T-helper 2 cell (primary cell): ENCODE data around the gene SPINK8.
"Not testable (repeated sequence)": the region's sequence is repeated elsewhere in the genome, so short reads cannot be mapped to it uniquely, and the experiment has no call there.

ENCODE experiments used
- DNase-seq, 5 experiments: peaks; one replicate each; pipeline versions ENCODE4 v3.0.0 to v3.0.0-alpha.2; 2012 to 2022
- total RNA-seq, 2 donors: gene quantifications; one replicate each; lab custom pipeline; 2026; lab: John Stamatoyannopoulos, UW

SPINK8 gene
- total RNA-seq: 0 reads per million in 2 donors

DNA sequence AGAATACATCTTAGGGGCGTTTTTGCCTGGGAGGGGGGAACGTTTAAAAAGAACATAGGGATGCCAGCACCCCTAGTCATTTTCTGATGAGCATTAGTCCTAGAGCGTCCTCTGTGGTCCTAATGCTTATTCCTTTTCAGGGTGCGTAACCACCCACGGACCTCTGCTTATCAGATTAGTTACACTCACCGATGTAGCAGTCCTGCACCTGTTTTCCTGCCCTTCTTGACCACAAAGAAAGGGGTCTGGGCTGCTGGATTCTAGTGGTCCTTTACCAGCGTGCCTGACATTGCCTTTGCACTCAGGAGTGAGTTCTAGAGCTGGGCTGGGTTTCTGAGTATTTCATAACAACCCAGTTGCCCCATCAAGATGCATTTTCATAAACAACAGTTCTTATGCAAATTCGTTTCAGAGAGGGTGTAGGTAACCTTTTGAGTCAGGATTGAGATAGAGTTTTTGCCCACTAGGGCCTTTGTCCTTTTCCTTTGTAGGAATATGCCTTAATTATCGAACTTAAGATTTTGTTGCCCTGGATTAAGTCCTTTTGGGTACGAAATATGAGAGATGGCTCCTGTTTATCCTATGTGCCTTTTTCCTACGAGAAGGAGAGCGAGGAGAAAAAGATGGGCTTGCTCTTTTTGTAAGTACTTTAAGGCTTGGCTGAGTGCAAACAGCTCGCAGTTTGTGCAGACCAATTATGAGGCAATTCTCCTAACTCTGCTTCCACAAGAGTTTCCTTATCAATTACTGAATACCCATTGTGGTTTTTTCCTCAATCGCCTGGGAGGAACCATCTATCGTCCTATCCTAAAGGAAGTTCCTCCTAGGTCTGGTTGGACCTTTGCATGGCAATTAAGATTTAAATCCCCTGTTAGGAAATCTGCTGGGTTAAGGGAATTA is at the start of gene SPINK8:
Gene SPINK8 (minus strand): TSS at position 316 of the 900 bp plus-strand sequence. CDS start 5,320 bp downstream, outside the sequence.
- DNase-seq: not testable (repeated sequence)

GRCh38 chr3:48372862-48373435 is 39.5 kb upstream of the SPINK8 start:
- no peak for DNase-seq

GRCh38 chr3:48372377-48372770 is 38.9 kb upstream of the SPINK8 start:
- no peak for DNase-seq

DNA sequence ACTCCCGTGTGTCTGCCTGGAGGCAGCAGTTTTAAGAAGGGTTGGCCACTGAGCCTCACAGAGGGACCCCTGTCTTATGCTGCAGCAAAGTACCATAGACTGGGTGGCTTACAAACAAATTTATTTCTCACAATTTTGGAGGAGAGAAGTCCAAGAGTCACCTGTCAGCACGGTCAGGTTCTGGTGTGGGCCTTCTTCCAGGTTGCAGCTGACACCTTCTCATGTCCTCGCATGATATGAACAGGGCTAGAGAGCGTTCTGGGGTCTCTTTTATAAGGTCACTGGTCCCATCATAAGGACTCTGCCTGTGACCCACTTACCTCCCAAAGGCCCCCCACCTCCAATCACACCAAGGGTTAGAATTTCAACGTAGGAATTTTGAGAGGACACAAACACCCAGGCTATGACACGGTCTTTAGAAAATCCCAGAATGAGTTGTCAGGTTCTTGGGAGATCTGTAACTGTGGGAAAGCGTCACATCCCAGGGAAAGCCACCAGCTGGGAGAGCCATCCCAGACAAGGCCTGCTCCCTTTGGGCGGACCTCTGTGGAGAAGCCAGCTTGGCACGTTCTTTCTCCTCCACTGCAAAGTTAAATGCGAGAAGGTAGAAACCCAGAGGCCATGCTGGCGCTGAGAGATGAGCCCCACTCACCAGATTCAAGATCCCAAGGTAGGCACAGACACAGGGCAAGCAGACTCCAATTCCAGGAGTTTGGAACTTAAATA is 38.4 kb upstream of the SPINK8 start, which contains the start of gene FBXW12:
Gene FBXW12 (plus strand): TSS at position 569 of the 726 bp plus-strand sequence. CDS start 549 bp downstream, outside the sequence.
- DNase-seq: no peak

GRCh38 chr3:48370333-48370713 is 36.9 kb upstream of the SPINK8 start:
- no peak for DNase-seq

DNA sequence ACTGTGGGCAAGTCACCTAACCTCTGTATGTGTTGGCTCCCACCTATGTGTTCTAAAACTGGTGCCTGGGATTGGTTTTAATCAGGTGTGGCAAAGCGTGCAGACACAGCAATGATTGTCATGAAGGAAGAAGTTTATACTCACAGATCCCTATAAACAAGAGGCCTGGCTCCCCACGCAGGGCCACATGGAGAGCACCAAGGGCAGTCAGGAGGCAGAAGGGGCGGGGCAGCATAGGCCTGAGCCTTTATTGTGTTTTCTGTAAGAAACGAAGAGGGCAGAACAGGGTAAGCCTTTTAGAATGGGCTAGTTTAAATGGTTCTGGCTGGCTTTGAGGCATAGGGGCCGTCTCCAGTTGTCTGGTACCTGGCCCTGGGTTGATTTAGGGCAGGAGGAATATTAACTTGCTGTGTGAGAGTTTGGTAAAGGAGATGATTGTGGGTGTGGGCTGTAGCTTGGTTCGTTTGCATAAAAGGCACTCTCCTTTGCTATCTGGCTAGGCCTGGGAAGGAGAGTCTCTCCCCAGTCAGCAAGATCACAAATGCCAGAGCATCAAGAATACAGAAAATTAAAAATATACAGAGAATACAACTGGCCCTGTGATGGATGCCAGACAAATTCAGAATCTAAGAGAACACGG is 36.4 kb upstream of the SPINK8 start:
- DNase-seq: no peak

DNA sequence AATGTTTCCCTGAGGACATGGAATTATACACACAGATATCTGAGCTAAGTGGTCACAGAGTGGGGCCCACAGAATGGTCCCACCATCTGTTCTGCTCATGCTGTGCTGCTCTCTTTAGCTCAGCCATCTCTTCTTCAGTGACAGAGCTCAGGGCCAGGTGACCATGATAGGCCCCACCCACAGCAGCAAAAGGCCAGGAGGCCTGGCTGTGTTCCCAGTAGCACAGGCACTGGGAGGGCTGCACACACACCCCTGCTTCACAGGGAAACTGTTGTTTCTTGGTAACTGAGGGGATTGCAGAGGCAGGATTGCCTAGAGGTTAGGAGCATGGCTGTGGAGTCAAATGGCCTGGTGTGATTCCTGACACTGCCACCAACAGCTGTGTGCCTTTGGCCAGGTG is 33.7 kb upstream of the SPINK8 start:
- no peak for DNase-seq

- DNase-seq: peak in 1 of 5 experiments; percentile 52
Measured at GRCh38 chr3:48364840-48365239, 31.4 kb upstream of the SPINK8 start.

- DNase-seq: no peak
Measured at GRCh38 chr3:48361928-48362327, 28.5 kb upstream of the SPINK8 start.

DNA sequence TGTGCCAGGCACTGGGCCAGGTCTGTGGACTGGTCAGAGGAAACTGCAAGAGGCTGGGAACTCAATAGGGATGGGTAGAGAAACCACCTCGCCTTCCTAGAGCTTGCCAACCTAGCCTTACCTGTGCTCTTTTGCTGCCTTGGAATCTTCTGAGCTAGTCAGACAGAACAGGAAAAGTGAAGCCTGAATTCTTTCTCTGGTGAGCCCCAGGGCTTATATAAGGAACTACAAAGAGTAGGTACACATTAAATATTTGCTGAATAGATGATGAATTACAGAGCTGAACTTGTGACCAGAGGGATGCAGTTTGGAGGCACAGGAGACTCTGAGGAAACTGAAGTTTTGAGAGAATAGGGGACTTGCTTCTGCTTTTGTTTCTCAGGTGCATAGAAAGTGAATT is 23.0 kb upstream of the SPINK8 start:
- no peak for DNase-seq

DNA sequence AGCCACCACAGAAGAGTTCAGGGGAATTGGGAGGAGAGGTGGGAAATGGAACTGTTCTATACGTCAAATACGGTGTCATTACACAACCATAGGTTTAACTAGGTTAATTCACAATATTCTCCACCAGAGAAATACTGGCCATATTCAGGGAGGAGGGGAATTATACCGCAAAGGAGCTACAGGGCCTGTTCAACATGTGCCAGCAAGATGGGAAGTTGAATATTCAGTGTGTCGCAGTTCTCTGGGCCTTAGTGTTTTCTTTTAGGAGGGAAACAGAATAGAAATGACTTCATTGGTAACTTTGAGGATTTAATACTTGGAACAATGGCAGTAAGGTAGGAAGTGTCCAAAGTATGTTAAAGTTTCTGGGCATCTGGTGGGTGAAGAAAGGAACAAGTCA is 20.5 kb upstream of the SPINK8 start:
- DNase-seq: no peak

GRCh38 chr3:48352546-48352945 is 19.1 kb upstream of the SPINK8 start:
- DNase-seq: no peak

DNA sequence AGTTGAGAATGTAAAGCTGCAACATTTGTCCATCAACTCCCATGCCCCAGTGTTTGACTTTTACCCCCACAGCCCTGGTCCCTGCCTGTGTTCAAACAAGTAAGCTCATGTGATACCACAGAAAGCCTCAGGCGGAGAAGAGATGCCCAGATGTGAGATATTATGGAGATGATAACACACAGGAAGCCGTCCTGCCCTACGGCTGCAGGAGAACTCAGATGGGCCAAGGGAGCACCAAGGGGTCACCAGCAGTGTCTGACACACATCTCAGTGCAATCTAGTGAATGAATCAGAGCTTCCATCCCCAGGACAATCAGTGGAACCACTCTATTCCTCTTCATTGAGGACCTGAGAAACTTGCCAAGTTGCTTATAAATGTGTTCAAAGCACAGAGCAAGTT is 14.0 kb upstream of the SPINK8 start:
- DNase-seq: no peak

GRCh38 chr3:48345946-48346572 is 12.6 kb upstream of the SPINK8 start:
- DNase-seq: peak in 1 of 5 experiments; percentile 45

- DNase-seq: no peak
Measured at GRCh38 chr3:48344867-48345507, 11.5 kb upstream of the SPINK8 start.

DNA sequence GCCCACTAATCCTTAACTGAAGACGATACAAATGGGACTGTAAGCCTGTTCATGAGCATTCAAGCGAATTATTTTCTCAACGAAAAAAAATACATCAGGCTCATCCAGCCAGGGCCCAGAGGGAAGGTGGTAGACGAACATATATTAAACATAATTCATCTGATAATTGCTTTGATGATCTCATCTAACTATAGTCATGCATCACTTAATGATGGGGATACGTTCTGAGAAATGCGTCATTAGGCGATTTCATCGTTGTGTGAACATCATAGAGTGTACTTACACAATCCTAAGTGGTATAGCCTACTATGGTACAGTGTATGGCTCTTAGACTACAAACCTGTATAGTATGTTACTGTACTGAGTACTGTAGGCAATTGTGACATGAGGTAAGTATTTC is 10.0 kb upstream of the SPINK8 start:
- no peak for DNase-seq

- no peak for DNase-seq
Measured at GRCh38 chr3:48338635-48339034, 5.2 kb upstream of the SPINK8 start.

- not testable (repeated sequence) for DNase-seq
Measured at GRCh38 chr3:48337536-48337935, 4.1 kb upstream of the SPINK8 start.

- not testable (repeated sequence) for DNase-seq
Measured at GRCh38 chr3:48335286-48335685, 1.8 kb upstream of the SPINK8 start.

DNA sequence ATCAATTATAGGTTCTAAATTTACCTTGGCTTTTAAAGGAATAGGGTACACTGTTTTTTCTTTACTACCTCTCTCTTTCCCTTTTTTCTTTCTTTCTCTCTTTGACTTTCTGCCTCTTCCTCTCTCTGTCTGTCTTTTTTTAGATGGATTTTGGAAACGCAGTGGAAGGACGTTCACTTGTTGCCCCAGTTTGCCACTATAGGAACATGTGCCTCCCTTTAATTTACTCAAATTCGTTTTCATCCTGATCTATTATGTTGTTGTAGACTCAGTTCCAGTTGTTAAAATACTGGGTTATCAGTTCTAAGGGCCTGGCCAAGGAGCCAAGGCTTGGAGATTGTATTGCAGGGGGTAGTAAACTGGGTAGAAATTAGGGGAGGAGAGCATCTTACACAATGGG is 1.1 kb upstream of the SPINK8 start:
- no peak for DNase-seq

GRCh38 chr3:48331706-48332435 is 1.6 kb downstream of the SPINK8 start:
- not testable (repeated sequence) for DNase-seq
